ENCODE data around the gene POU3F1.

- no peak for TF ChIP-seq CTCF (conservative IDR thresholded peaks at IDR 0.05; ENCODE audit: low read depth, low read length)
- TF ChIP-seq EZH2 (IDR thresholded peaks at IDR 0.05; ENCODE audit: low read length, unreplicated experiment) = no peak
These were observed 33.4 kb downstream of the POU3F1 start for GRCh38 chr1:38013227-38013622.
